ENCODE results near the gene SAXO1. TPM values are rescaled to one million over a fixed set of nuclear protein-coding genes. Genes with fewer than 3 reads are reported as not detected.

SAXO1 gene
- total RNA-seq, 1 experiment from 2014 or later: not detected

GRCh38 chr9:18969128-18969527, 63.9 kb downstream of the SAXO1 start:
- H3K4me2 ChIP-seq (ENCODE audit: low read length): no peak overlapping the region
- H4K20me1 ChIP-seq (ENCODE audit: low read length): no peaks in the 10 kb centered on the region
- no peaks in the 10 kb centered on the region for H3K36me3 ChIP-seq (ENCODE audit: low read depth, low read length)
- DNase-seq: no peak
- no peaks in the 10 kb centered on the region for H3K27me3 ChIP-seq (ENCODE audit: low read length)
- no TSS peak for BruUV-seq (replicated peaks)
- ChIA-PET CTCF (no interaction called here), POLR2A (ENCODE audit: unreplicated experiment) (no interaction called here)
- no peak overlapping the region for H3K4me3 ChIP-seq (ENCODE audit: low read length)
- no peaks in the 10 kb centered on the region for H3K4me1 ChIP-seq (ENCODE audit: insufficient read depth, low read length)
- no peaks in the 10 kb centered on the region for H3K9me3 ChIP-seq (ENCODE audit: low read length)
- H3K9me2 ChIP-seq (replicated peaks; ENCODE audit: low read length): no peaks in the 10 kb centered on the region
- no peak for TF ChIP-seq CTCF (conservative IDR thresholded peaks at IDR 0.05; ENCODE audit: low read depth, low read length)
- no peak for TF ChIP-seq EZH2 (IDR thresholded peaks at IDR 0.05; ENCODE audit: low read length, unreplicated experiment)
- no peak for TF ChIP-seq EZH2phosphoT487 (IDR thresholded peaks at IDR 0.05; ENCODE audit: borderline replicate concordance, low read length)
- intact Hi-C loops (cut with micrococcal nuclease): no loop called here
- no peak overlapping the region for H2AFZ ChIP-seq (ENCODE audit: low read length)
- H3K9ac ChIP-seq (ENCODE audit: low read length): no peak overlapping the region
- no peak for ATAC-seq
- H3K27ac ChIP-seq (ENCODE audit: low read length): no peak overlapping the region
- H3K79me2 ChIP-seq (ENCODE audit: low read length): no peaks in the 10 kb centered on the region
- H3F3A ChIP-seq (ENCODE audit: low read length, unreplicated experiment): no peaks in the 10 kb centered on the region

GRCh38 chr9:18955626-18956025, 77.4 kb downstream of the SAXO1 start:
- H3K27ac ChIP-seq (ENCODE audit: low read length): no peak overlapping the region
- no peaks in the 10 kb centered on the region for H3K9me2 ChIP-seq (replicated peaks; ENCODE audit: low read length)
- CTCF ChIA-PET: interaction anchor here (0.7 kb wide), 1 partner anchor 46 kb away, joined by 10 read pairs; no protein-coding TSS in a partner anchor
- no peaks in the 10 kb centered on the region for H3K4me1 ChIP-seq (ENCODE audit: insufficient read depth, low read length)
- TF ChIP-seq EZH2 (IDR thresholded peaks at IDR 0.05; ENCODE audit: low read length, unreplicated experiment) (no peak), CTCF (conservative IDR thresholded peaks at IDR 0.05; ENCODE audit: low read depth, low read length) (no peak), EZH2phosphoT487 (IDR thresholded peaks at IDR 0.05; ENCODE audit: borderline replicate concordance, low read length) (no peak)
- H3K9me3 ChIP-seq (ENCODE audit: low read length): no peaks in the 10 kb centered on the region
- no peak overlapping the region for H3K4me2 ChIP-seq (ENCODE audit: low read length)
- DNase-seq: no peak
- BruUV-seq (replicated peaks): no TSS peak
- intact Hi-C loops (cut with micrococcal nuclease): no loop called here
- POLR2A ChIA-PET (ENCODE audit: unreplicated experiment): no interaction called here
- H3K79me2 ChIP-seq (ENCODE audit: low read length): no peaks in the 10 kb centered on the region
- no peaks in the 10 kb centered on the region for H3K36me3 ChIP-seq (ENCODE audit: low read depth, low read length)
- H3K27me3 ChIP-seq (ENCODE audit: low read length): peaks cover 4% of the 10 kb centered on the region; the same call in 1 of the 2 replicates
- H2AFZ ChIP-seq (ENCODE audit: low read length): no peak overlapping the region
- no peaks in the 10 kb centered on the region for H3F3A ChIP-seq (ENCODE audit: low read length, unreplicated experiment)
- no peak for ATAC-seq
- no peak overlapping the region for H3K4me3 ChIP-seq (ENCODE audit: low read length)
- no peak overlapping the region for H3K9ac ChIP-seq (ENCODE audit: low read length)
- no peaks in the 10 kb centered on the region for H4K20me1 ChIP-seq (ENCODE audit: low read length)

- Histone ChIP-seq H3K79me2 (ENCODE audit: low read length) (no peaks in the 10 kb centered on the region), H3K36me3 (ENCODE audit: low read depth, low read length) (no peaks in the 10 kb centered on the region), H3K9ac (ENCODE audit: low read length) (no peak overlapping the region), H3K4me3 (ENCODE audit: low read length) (no peak overlapping the region), H4K20me1 (ENCODE audit: low read length) (no peaks in the 10 kb centered on the region), H3F3A (ENCODE audit: low read length, unreplicated experiment) (no peaks in the 10 kb centered on the region), H2AFZ (ENCODE audit: low read length) (no peak overlapping the region), H3K4me2 (ENCODE audit: low read length) (no peak overlapping the region), H3K27ac (ENCODE audit: low read length) (no peak overlapping the region), H3K9me2 (replicated peaks; ENCODE audit: low read length) (no peaks in the 10 kb centered on the region), H3K27me3 (ENCODE audit: low read length) (peaks cover 4% of the 10 kb centered on the region; the same call in 1 of the 2 replicates), H3K9me3 (ENCODE audit: low read length) (no peaks in the 10 kb centered on the region), H3K4me1 (ENCODE audit: insufficient read depth, low read length) (no peaks in the 10 kb centered on the region)
- DNase-seq (no peak), ATAC-seq (peak; percentile 45)
- POLR2A ChIA-PET (ENCODE audit: unreplicated experiment): no interaction called here
- BruUV-seq (replicated peaks): no TSS peak
- CTCF ChIA-PET: interaction anchor here (0.8 kb wide), 1 partner anchor 685 kb away, joined by 3 read pairs; no protein-coding TSS in a partner anchor
- no peak for TF ChIP-seq CTCF (conservative IDR thresholded peaks at IDR 0.05; ENCODE audit: low read depth, low read length)
- no peak for TF ChIP-seq EZH2phosphoT487 (IDR thresholded peaks at IDR 0.05; ENCODE audit: borderline replicate concordance, low read length)
- no peak for TF ChIP-seq EZH2 (IDR thresholded peaks at IDR 0.05; ENCODE audit: low read length, unreplicated experiment)
- intact Hi-C loops (cut with micrococcal nuclease): no loop called here
Observed at GRCh38 chr9:18951936-18952335, 81.1 kb downstream of the SAXO1 start.
